GM12878 (cell line): ENCODE measurements around the gene CEACAM1. TPM values are rescaled to one million over a fixed set of nuclear protein-coding genes. Genes with fewer than 3 reads are reported as not detected.

ENCODE experiments used
- ASH2L ChIP-seq: fragments of 300-600, 200-600 bp; sonication (generic); IDR thresholded peaks from 2 replicates; pipeline ENCODE4 v1.6.1; 2017; ENCODE audit warnings: low read depth, mild to moderate bottlenecking, borderline replicate concordance
- BCL11A ChIP-seq: IDR thresholded peaks from 2 replicates; pipeline ENCODE4 v1.6.1; 2011; ENCODE audit warnings: low read depth, low read length
- BMI1 ChIP-seq: fragments of 450-650 bp; IDR thresholded peaks from 2 replicates; pipeline ENCODE4 v1.6.1; 2016; ENCODE audit warnings: mild to moderate bottlenecking, moderate library complexity, borderline replicate concordance
- CHD2 ChIP-seq: IDR thresholded peaks from 2 replicates; pipeline ENCODE4 v1.6.1; 2011; ENCODE audit warnings: low read depth, low read length, improper control_type of control experiment, borderline replicate concordance
- CHD4 ChIP-seq: fragments of 200-600 bp; sonication (generic); IDR thresholded peaks from 2 replicates; pipeline ENCODE4 v1.6.1; 2016; ENCODE audit warnings: mild to moderate bottlenecking
- JUND ChIP-seq: IDR thresholded peaks from 2 replicates; pipeline ENCODE4 v1.6.1; 2012; ENCODE audit warnings: low read depth, mild to moderate bottlenecking, low read length, improper control_type of control experiment, moderate library complexity
- MEF2B ChIP-seq: fragments of 450-650 bp; IDR thresholded peaks from 2 replicates; pipeline ENCODE4 v1.6.1; 2018; ENCODE audit warnings: mild to moderate bottlenecking, moderate library complexity; ENCODE audit not compliant: partially characterized antibody, poor library complexity, severe bottlenecking
- PAX5 ChIP-seq: IDR thresholded peaks from 2 replicates; pipeline ENCODE4 v1.6.1; 2011; ENCODE audit warnings: low read depth, low read length, borderline replicate concordance
- SPI1 ChIP-seq: IDR thresholded peaks from 2 replicates; pipeline ENCODE4 v1.6.1; 2011; ENCODE audit warnings: low read depth, mild to moderate bottlenecking, low read length, moderate library complexity, borderline replicate concordance; ENCODE audit not compliant: insufficient read depth
- TARDBP ChIP-seq: IDR thresholded peaks from 2 replicates; pipeline ENCODE4 v1.6.1; 2016; ENCODE audit warnings: borderline replicate concordance
- polyA plus RNA-seq, 11 experiments: library from polyadenylated mRNA; depleted of rRNA in 4 of 11; unstranded in 6 of 11; stranded (reverse) in 5 of 11; fragments of >200 nt; fragmentation: Nextera tagmentation in 4 of 11; fragmentation: Illumina TruSeq in 1 of 11; extraction: Ambion mirVana in 4 of 11; extraction: Trizol in 1 of 11; gene quantifications; 1 replicate in 1 of 11; 2 replicates in 10 of 11; pipeline versions ENCODE4 v1.2.1 to v1.2.3, GENCODE V29; 2011 to 2016; ENCODE audit warnings: inconsistent platforms in 2 of 11, missing spikeins in 2 of 11, low read depth in 1 of 11
- total RNA-seq, 4 experiments: library from RNA; depleted of rRNA in 3 of 4; stranded (reverse); fragments of >200 nt in 3 of 4; fragmentation: Illumina TruSeq in 1 of 4; extraction: Trizol in 1 of 4; gene quantifications; 2 replicates each; pipeline versions ENCODE4 v1.2.1 to v1.2.3, GENCODE V29; 2013 to 2021
- TF ChIP-seq, protein P1 (sequence below): fragments of 450-650 bp; IDR thresholded peaks from 2 replicates; pipeline ENCODE4 v1.6.1; 2016; ENCODE audit warnings: mild to moderate bottlenecking
- TF ChIP-seq, protein P2 (sequence below): fragments of 450-650 bp; IDR thresholded peaks from 2 replicates; pipeline ENCODE4 v1.6.1; 2017; ENCODE audit warnings: mild to moderate bottlenecking, moderate library complexity
- TF ChIP-seq, protein P3 (sequence below): fragments of 450-650 bp; IDR thresholded peaks from 2 replicates; pipeline ENCODE4 v1.6.1; 2016; ENCODE audit warnings: mild to moderate bottlenecking, moderate library complexity, borderline replicate concordance
- TF ChIP-seq, protein P4 (sequence below): IDR thresholded peaks from 2 replicates; pipeline ENCODE4 v1.6.1; 2012; ENCODE audit warnings: improper control_type of control experiment, low read depth, low read length; ENCODE audit not compliant: insufficient replicate concordance

CEACAM1 gene
- total and polyA plus RNA-seq, 10 of the 15 experiments (the other 5 are each of a cell fraction or from before 2014, with no cell fraction given), result 3.9 to 24.0 (median 6.5) TPM

- peak; percentile 99 for TF ChIP-seq SPI1
- no peak for TF ChIP-seq PAX5
- no peak for TF ChIP-seq JUND
- peak; percentile 44; the same call in 1 of the 2 replicates for TF ChIP-seq BCL11A
- TF ChIP-seq, protein P1, sequence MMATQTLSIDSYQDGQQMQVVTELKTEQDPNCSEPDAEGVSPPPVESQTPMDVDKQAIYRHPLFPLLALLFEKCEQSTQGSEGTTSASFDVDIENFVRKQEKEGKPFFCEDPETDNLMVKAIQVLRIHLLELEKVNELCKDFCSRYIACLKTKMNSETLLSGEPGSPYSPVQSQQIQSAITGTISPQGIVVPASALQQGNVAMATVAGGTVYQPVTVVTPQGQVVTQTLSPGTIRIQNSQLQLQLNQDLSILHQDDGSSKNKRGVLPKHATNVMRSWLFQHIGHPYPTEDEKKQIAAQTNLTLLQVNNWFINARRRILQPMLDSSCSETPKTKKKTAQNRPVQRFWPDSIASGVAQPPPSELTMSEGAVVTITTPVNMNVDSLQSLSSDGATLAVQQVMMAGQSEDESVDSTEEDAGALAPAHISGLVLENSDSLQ, result peak; percentile 43; the same call in 1 of the 2 replicates
- TF ChIP-seq ASH2L, result 0 out of 2 replicates have a peak, but pooled peaks have one; percentile 55
- TF ChIP-seq MEF2B, result peak; percentile 56
- no peak for TF ChIP-seq CHD4
- TF ChIP-seq CHD2, result 0 out of 2 replicates have a peak, but pooled peaks have one; percentile 23
- TF ChIP-seq, protein P2, sequence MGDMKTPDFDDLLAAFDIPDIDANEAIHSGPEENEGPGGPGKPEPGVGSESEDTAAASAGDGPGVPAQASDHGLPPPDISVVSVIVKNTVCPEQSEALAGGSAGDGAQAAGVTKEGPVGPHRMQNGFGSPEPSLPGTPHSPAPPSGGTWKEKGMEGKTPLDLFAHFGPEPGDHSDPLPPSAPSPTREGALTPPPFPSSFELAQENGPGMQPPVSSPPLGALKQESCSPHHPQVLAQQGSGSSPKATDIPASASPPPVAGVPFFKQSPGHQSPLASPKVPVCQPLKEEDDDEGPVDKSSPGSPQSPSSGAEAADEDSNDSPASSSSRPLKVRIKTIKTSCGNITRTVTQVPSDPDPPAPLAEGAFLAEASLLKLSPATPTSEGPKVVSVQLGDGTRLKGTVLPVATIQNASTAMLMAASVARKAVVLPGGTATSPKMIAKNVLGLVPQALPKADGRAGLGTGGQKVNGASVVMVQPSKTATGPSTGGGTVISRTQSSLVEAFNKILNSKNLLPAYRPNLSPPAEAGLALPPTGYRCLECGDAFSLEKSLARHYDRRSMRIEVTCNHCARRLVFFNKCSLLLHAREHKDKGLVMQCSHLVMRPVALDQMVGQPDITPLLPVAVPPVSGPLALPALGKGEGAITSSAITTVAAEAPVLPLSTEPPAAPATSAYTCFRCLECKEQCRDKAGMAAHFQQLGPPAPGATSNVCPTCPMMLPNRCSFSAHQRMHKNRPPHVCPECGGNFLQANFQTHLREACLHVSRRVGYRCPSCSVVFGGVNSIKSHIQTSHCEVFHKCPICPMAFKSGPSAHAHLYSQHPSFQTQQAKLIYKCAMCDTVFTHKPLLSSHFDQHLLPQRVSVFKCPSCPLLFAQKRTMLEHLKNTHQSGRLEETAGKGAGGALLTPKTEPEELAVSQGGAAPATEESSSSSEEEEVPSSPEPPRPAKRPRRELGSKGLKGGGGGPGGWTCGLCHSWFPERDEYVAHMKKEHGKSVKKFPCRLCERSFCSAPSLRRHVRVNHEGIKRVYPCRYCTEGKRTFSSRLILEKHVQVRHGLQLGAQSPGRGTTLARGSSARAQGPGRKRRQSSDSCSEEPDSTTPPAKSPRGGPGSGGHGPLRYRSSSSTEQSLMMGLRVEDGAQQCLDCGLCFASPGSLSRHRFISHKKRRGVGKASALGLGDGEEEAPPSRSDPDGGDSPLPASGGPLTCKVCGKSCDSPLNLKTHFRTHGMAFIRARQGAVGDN, result peak; percentile 99
- TF ChIP-seq, protein P3, sequence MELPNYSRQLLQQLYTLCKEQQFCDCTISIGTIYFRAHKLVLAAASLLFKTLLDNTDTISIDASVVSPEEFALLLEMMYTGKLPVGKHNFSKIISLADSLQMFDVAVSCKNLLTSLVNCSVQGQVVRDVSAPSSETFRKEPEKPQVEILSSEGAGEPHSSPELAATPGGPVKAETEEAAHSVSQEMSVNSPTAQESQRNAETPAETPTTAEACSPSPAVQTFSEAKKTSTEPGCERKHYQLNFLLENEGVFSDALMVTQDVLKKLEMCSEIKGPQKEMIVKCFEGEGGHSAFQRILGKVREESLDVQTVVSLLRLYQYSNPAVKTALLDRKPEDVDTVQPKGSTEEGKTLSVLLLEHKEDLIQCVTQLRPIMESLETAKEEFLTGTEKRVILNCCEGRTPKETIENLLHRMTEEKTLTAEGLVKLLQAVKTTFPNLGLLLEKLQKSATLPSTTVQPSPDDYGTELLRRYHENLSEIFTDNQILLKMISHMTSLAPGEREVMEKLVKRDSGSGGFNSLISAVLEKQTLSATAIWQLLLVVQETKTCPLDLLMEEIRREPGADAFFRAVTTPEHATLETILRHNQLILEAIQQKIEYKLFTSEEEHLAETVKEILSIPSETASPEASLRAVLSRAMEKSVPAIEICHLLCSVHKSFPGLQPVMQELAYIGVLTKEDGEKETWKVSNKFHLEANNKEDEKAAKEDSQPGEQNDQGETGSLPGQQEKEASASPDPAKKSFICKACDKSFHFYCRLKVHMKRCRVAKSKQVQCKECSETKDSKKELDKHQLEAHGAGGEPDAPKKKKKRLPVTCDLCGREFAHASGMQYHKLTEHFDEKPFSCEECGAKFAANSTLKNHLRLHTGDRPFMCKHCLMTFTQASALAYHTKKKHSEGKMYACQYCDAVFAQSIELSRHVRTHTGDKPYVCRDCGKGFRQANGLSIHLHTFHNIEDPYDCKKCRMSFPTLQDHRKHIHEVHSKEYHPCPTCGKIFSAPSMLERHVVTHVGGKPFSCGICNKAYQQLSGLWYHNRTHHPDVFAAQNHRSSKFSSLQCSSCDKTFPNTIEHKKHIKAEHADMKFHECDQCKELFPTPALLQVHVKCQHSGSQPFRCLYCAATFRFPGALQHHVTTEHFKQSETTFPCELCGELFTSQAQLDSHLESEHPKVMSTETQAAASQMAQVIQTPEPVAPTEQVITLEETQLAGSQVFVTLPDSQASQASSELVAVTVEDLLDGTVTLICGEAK, result no peak
- TF ChIP-seq, protein P4, sequence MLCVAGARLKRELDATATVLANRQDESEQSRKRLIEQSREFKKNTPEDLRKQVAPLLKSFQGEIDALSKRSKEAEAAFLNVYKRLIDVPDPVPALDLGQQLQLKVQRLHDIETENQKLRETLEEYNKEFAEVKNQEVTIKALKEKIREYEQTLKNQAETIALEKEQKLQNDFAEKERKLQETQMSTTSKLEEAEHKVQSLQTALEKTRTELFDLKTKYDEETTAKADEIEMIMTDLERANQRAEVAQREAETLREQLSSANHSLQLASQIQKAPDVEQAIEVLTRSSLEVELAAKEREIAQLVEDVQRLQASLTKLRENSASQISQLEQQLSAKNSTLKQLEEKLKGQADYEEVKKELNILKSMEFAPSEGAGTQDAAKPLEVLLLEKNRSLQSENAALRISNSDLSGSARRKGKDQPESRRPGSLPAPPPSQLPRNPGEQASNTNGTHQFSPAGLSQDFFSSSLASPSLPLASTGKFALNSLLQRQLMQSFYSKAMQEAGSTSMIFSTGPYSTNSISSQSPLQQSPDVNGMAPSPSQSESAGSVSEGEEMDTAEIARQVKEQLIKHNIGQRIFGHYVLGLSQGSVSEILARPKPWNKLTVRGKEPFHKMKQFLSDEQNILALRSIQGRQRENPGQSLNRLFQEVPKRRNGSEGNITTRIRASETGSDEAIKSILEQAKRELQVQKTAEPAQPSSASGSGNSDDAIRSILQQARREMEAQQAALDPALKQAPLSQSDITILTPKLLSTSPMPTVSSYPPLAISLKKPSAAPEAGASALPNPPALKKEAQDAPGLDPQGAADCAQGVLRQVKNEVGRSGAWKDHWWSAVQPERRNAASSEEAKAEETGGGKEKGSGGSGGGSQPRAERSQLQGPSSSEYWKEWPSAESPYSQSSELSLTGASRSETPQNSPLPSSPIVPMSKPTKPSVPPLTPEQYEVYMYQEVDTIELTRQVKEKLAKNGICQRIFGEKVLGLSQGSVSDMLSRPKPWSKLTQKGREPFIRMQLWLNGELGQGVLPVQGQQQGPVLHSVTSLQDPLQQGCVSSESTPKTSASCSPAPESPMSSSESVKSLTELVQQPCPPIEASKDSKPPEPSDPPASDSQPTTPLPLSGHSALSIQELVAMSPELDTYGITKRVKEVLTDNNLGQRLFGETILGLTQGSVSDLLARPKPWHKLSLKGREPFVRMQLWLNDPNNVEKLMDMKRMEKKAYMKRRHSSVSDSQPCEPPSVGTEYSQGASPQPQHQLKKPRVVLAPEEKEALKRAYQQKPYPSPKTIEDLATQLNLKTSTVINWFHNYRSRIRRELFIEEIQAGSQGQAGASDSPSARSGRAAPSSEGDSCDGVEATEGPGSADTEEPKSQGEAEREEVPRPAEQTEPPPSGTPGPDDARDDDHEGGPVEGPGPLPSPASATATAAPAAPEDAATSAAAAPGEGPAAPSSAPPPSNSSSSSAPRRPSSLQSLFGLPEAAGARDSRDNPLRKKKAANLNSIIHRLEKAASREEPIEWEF, result peak; percentile 50
- peak; percentile 79; the same call in 1 of the 2 replicates for TF ChIP-seq BMI1
- no peak for TF ChIP-seq TARDBP
Measured at GRCh38 chr19:42497492-42498168, 30.7 kb downstream of the CEACAM1 start (continued).
